ENCODE data around the gene AKAP17A. TPM values are rescaled to one million over a fixed set of nuclear protein-coding genes. Genes with fewer than 3 reads are reported as not detected.

AKAP17A gene, protein sequence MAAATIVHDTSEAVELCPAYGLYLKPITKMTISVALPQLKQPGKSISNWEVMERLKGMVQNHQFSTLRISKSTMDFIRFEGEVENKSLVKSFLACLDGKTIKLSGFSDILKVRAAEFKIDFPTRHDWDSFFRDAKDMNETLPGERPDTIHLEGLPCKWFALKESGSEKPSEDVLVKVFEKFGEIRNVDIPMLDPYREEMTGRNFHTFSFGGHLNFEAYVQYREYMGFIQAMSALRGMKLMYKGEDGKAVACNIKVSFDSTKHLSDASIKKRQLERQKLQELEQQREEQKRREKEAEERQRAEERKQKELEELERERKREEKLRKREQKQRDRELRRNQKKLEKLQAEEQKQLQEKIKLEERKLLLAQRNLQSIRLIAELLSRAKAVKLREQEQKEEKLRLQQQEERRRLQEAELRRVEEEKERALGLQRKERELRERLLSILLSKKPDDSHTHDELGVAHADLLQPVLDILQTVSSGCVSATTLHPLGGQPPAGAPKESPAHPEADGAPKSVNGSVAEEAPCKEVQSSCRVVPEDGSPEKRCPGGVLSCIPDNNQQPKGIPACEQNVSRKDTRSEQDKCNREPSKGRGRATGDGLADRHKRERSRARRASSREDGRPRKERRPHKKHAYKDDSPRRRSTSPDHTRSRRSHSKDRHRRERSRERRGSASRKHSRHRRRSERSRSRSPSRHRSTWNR
- total RNA-seq, result 18.2 and 33.0 TPM in 2 replicates

DNA sequence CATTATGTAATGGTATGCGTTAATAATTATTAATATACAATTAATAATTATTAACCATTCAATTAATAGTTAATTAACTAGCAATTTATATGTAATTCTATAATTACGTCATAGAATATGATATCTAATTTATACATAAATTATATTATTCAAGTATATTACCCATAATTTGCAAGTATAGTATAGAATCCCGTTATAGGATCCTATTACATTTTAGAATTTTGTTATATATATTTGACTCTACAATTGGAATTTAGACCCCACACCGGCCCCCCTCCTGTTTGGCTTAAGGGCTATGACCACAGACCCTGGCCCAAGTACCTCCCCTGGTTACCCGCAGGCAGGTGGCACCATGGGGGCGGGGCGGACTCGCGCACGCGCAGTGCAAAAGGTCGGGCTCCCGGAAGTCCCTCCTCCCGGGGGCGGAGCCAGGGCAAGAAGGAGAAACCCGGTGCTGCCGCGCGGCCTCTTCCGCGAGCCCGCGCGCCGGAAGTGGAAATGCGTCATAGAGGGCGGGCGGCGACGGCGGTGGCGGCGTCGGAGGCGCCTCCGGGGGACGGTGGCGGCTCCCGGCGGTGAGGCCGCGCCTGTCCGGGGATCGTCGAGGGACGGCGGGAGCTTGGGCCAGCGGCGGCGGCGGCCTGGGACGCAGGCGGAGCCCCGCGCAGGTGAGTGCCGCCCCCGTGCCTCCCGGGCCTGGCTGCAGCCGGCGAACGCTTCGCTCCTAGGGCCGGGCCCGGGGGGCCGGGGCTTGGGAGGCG, at the start of gene AKAP17A:
TSS of gene AKAP17A (plus strand) at position 503 of the 761 bp plus-strand sequence. CDS start 1,859 bp downstream, outside the sequence.

DNA sequence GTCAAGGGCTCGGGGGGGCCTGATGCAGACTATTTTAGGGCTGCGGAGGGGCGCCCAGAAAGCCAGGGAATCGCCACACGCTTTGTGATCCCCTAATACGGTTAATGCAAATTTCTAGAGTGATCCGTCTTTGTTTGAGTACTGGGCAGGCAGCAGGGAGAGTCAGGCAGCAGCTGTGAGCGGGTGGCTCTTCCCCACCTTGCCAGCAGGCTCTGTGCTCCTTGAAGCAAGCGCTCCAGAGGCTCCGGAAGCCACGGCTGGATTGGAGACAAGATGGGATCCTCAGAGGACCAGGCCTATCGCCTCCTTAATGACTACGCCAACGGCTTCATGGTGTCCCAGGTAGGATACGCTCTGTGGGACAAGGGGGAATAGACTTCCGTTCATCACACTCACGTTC, 23.5 kb downstream of the AKAP17A start, which contains the start of gene ASMT:
TSS of gene ASMT (plus strand) at position 133 of the 400 bp plus-strand sequence. CDS start at position 274, 141 bp downstream.

Other genes starting within 250 kb of the AKAP17A start
- 377 and 634 TPM in 2 replicates for gene SLC25A6, start 199.5 kb upstream of the AKAP17A start, total RNA-seq
- gene ASMTL, start 138.7 kb upstream of the AKAP17A start, total RNA-seq, result 32.1 and 36.4 TPM in 2 replicates
- not detected in 2 replicates for gene P2RY8, start 54.4 kb upstream of the AKAP17A start, total RNA-seq
- gene ASMT, start 23.5 kb downstream of the AKAP17A start, total RNA-seq, result not detected in 2 replicates